ENCODE results near the gene SLC16A10.

Gene SLC16A10

GRCh38 chr6:111162504-111162903 lies 75.2 kb downstream of the SLC16A10 start:
- TF ChIP-seq, protein P1, sequence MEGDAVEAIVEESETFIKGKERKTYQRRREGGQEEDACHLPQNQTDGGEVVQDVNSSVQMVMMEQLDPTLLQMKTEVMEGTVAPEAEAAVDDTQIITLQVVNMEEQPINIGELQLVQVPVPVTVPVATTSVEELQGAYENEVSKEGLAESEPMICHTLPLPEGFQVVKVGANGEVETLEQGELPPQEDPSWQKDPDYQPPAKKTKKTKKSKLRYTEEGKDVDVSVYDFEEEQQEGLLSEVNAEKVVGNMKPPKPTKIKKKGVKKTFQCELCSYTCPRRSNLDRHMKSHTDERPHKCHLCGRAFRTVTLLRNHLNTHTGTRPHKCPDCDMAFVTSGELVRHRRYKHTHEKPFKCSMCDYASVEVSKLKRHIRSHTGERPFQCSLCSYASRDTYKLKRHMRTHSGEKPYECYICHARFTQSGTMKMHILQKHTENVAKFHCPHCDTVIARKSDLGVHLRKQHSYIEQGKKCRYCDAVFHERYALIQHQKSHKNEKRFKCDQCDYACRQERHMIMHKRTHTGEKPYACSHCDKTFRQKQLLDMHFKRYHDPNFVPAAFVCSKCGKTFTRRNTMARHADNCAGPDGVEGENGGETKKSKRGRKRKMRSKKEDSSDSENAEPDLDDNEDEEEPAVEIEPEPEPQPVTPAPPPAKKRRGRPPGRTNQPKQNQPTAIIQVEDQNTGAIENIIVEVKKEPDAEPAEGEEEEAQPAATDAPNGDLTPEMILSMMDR (conservative IDR thresholded peaks at IDR 0.05; ENCODE audit: low read depth, low read length): no peak
- no peak for DNase-seq (ENCODE audit: low read depth)
- no peak overlapping the region for H3K4me3 ChIP-seq (ENCODE audit: low read length)

DNA sequence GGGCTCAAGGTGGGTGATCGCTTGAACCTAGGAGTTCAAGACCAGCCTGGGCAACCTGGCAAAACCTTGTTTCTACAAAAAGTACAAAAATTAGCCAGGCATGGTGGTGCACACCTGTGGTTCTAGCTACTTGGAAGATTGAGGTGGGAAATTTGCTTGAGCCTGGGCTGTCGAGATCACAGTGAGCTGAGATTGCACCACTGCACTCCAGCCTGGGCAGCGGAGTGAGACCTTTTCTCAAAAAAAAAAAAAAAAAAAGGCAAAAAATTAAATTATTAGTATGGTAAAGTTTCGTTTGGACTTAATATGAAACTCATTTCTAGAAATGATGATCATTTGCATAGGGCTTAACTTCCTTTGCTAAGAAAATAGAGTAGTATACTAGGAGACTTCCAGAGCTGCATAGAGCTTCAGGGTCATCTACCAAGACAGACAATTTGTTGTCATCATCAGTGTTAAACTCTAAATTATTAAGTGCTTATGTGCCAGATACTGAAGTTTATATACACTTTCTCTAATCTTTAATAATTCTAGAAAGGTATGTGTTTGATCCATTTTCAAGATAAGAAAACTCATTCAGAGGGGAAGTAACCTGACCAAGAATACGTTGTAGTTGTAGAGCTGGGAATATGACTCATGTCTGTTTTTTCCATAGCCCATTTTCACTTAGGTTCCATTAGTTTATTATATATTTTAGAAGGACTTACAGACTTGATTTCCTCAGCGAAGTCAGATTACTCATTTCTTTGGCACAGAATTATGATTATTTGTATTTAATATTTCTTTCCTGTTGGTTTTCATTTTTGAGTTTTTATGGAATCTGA lies 84.5 kb downstream of the SLC16A10 start:
- TF ChIP-seq, protein P1 (conservative IDR thresholded peaks at IDR 0.05; ENCODE audit: low read depth, low read length): no peak
- no peak overlapping the region for H3K4me3 ChIP-seq (ENCODE audit: low read length)
- DNase-seq (ENCODE audit: low read depth): no peak

DNA sequence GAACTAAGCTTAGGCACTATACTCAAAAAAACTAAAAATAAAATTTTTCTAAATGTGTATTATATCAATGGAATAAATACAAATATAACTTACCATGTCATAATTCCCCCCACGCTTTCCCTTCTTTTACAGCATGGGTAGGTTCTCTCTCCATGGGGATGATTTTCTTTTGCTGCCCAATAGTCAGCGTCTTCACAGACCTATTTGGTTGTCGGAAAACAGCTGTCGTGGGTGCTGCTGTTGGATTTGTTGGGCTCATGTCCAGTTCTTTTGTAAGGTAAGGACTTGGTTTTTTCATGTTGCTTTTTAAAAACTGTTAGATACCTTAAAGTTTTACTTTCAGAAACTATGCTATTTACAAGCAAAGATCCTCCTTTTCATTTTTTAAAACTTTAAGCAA lies 85.3 kb downstream of the SLC16A10 start:
- TF ChIP-seq, protein P1 (conservative IDR thresholded peaks at IDR 0.05; ENCODE audit: low read depth, low read length): no peak
- DNase-seq (ENCODE audit: low read depth): no peak
- no peak overlapping the region for H3K4me3 ChIP-seq (ENCODE audit: low read length)

DNA sequence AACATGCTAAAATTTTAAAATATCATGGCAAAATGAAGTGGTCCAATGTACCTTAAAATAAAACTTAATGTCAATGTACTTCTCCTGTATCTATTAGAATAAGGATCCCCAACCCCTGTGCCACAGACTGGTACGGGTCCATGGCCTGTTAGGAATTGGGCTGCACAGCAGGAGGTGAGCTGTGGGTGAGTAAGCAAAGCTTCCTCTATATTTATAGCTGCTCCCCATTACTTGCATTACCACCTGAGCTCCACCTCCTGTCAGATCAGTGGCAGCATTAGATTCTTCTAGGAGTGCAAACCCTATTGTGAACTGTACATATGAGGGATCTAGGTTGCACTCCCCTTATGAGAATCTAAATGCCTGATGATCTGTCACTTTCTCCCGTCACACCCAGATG lies 86.0 kb downstream of the SLC16A10 start:
- no peak for DNase-seq (ENCODE audit: low read depth)
- TF ChIP-seq, protein P1 (conservative IDR thresholded peaks at IDR 0.05; ENCODE audit: low read depth, low read length): no peak
- no peak overlapping the region for H3K4me3 ChIP-seq (ENCODE audit: low read length)

- no peak for DNase-seq (ENCODE audit: low read depth)
- TF ChIP-seq, protein P1 (conservative IDR thresholded peaks at IDR 0.05; ENCODE audit: low read depth, low read length): no peak
Measured at GRCh38 chr6:111173946-111174345, 86.6 kb downstream of the SLC16A10 start.

DNA sequence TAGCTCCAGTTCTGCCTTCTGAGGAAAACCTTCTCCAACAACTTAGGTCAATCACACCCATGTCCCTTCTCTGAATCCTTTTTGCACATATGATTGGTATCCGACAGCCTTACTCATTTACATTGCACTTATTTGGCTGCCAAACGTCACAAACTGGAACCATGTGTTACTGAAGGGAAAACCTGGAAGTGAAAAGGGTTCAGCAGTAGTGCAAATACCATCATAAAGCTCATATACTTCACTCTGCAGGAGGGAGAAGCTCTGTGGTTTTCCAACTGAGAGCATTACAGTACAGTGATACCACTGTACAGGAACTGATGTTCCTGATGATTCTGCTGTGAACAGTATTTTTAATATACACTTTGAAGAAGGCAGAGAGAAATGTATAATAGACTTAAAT lies 87.8 kb downstream of the SLC16A10 start:
- H3K4me3 ChIP-seq (ENCODE audit: low read length): no peak overlapping the region
- TF ChIP-seq, protein P1 (conservative IDR thresholded peaks at IDR 0.05; ENCODE audit: low read depth, low read length): no peak
- DNase-seq (ENCODE audit: low read depth): no peak

More at GRCh38 chr6:111173946-111174345, 86.6 kb downstream of the SLC16A10 start:
- no peak overlapping the region for H3K4me3 ChIP-seq (ENCODE audit: low read length)

All from retinal pigment epithelial cell (primary cell).